Lower leg skin (tissue), 4 donors: ENCODE results near the gene NAXD. TPM values are rescaled to one million over a fixed set of nuclear protein-coding genes. Genes with fewer than 3 reads are reported as not detected.

Experiments used
- DNase-seq, 2 donors: peaks; one replicate each; pipeline ENCODE4 v3.0.0-alpha.2; 2019; ENCODE audit warnings: low spot score in 2 of 2
- H3K4me3 ChIP-seq: fragments of 200-600 bp; sonication (generic); 2 replicates; pipeline ENCODE4 v1.5.1; 2017; ENCODE audit warnings: mild to moderate bottlenecking, low read depth; ENCODE audit not compliant: poor library complexity, severe bottlenecking
- POLR2A ChIP-seq, 2 donors: fragments of 450-650 bp; IDR thresholded peaks; one replicate each; pipeline ENCODE4 v1.6.1; 2016 to 2017; ENCODE audit warnings: antibody characterized with exemption in 2 of 2, mild to moderate bottlenecking in 1 of 2, moderate library complexity in 1 of 2
- WGBS, 2 donors: methylation state at CpG; one replicate each; pipeline ENCODE4 v1.1.5; 2018; 5-methylcytosine and 5-hydroxymethylcytosine counted together
- intact Hi-C: fragments of 100-400 bp; cut with DNase I; formaldehyde crosslinking; loops from one replicate; pipeline ENCODE4 v1.15.0; 2023; ENCODE audit warnings: low total_unique reads
- total RNA-seq, 4 donors: library from RNA; depleted of rRNA; stranded (reverse); fragments of >200 nt; gene quantifications; one replicate each; pipeline ENCODE4 v1.1.0, GENCODE V29; 2016
- TF ChIP-seq, protein P1 (sequence below), 3 donors: fragments of 450-650 bp; IDR thresholded peaks; one replicate each; pipeline ENCODE4 v1.5.1; 2016; ENCODE audit warnings: antibody characterized with exemption in 3 of 3, mild to moderate bottlenecking in 3 of 3, moderate library complexity in 2 of 3

NAXD gene
- total RNA-seq, 4 donors from 2014 or later: 32.7 to 34.5 (median 33.6) TPM

DNA sequence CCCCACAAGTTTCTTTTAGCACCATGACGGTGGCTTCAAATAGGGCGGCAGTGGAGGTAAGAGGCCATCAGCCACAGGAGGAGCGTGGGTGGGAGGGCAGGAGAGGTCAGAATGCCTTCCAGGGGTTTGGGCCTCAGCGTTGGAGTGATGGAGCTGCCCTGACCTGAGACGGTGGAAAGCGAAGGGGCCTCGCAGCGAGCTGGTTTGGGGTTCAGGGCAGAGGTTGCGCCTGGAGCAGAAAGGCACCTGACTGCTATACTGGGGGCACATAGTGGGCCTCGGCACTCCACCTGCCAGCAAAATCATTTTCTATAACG, 382 bp upstream of the NAXD start:
- 85% methylated on average over 11 of the region's 11 CpGs for WGBS, 2 donors
- DNase-seq: no peak
- no peak overlapping the region for H3K4me3 ChIP-seq
- no peak for TF ChIP-seq POLR2A (IDR thresholded peaks at IDR 0.05)
- TF ChIP-seq, protein P1, sequence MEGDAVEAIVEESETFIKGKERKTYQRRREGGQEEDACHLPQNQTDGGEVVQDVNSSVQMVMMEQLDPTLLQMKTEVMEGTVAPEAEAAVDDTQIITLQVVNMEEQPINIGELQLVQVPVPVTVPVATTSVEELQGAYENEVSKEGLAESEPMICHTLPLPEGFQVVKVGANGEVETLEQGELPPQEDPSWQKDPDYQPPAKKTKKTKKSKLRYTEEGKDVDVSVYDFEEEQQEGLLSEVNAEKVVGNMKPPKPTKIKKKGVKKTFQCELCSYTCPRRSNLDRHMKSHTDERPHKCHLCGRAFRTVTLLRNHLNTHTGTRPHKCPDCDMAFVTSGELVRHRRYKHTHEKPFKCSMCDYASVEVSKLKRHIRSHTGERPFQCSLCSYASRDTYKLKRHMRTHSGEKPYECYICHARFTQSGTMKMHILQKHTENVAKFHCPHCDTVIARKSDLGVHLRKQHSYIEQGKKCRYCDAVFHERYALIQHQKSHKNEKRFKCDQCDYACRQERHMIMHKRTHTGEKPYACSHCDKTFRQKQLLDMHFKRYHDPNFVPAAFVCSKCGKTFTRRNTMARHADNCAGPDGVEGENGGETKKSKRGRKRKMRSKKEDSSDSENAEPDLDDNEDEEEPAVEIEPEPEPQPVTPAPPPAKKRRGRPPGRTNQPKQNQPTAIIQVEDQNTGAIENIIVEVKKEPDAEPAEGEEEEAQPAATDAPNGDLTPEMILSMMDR (IDR thresholded peaks at IDR 0.05): no peak
- intact Hi-C loops: no loop called here

DNA sequence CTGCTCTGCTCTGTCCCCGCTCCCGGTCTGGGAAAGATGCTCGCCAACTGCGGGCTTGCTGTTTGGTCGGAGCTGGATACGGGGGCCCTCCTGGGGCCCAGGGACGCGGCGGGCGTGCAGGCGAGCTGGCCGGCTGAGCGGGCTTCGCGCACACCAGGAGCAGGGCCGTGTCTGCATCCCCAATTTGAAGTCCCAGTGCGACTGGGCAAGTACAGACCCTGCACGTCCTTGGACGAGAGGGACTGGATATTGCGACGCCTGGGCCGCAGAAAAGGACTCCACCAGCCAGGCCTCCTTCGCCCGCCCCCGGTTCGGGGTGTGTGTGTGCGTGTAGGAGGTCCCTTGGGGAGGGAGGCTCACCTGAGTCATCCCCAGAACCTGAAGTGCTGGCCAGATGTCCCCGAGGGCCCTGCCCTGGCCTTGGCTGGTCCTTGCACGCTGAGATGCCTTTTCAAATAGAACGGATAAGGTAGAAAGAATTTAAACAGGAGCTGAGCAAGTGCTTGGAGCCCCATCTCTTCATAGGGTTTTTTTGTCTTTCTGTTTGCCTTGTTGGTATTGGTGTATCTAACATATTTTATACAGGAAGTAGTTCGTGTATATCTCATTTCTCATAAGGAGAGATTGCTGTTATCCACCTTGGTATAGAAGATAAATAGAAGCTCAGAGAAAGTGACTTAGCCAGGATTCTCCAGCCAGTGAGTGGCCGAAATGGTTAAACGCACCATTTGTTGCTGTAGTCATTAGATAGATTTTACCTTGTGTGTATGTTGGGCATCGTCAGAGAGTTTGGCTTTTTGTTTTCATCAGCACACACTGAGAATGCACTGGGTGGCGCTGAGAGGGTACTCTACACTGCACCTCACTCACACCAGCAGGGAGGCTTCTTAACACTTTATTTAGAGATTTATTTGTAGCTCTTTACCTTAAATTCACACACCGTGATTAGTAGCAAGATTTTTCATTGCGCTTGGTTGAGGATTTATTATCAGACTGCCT, 1.1 kb downstream of the NAXD start:
- no peak for TF ChIP-seq POLR2A (IDR thresholded peaks at IDR 0.05)
- TF ChIP-seq, protein P1 (IDR thresholded peaks at IDR 0.05): no peak
- WGBS, 2 donors: 7 to 11% methylated on average over 29 to 37 of the region's 37 CpGs
- peak overlapping the region; percentile 91 for H3K4me3 ChIP-seq
- intact Hi-C loops: no loop called here
- peak in 1 of 2 donors; percentile 21 for DNase-seq

DNA sequence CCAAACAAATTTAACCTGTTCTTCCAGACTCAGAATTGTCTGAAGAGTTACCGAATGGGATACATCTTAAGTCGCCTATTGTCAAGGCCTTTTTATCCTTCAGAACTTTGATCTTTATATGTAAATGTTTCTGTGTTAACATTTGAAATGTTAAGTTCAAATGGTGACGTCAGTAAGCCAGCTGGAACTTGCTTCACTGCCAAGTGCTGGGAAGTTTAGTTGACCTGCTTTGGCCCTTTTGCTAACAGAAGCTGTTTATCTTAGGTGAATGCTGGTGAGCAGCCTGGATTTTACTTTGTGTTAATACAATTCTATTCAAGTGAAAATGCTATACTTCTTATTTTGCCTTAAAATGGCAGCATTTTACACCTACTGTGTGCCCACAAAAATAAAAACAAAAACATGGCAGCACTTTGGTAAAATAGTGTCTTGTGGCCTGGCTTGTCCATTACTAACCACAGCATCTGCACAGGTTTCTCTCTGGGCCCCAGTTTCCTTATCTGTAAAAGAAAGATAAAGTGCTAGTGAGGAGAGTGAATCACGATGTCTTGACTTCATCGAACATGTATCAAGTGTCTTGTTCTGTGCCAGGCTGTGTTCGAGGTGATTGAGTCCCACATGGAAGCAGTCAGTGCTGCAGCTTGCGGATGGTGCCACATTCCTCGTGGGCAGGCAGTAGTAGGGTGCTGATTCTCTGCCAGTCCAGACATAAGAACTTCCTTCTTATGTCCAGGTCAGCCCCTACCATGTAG, 2.2 kb downstream of the NAXD start:
- H3K4me3 ChIP-seq: no peak overlapping the region
- 62 to 63% methylated on average over 8 of the region's 8 CpGs for WGBS, 2 donors
- no peak for DNase-seq
- intact Hi-C loops: no loop called here
- TF ChIP-seq, protein P1 (IDR thresholded peaks at IDR 0.05): no peak

DNA sequence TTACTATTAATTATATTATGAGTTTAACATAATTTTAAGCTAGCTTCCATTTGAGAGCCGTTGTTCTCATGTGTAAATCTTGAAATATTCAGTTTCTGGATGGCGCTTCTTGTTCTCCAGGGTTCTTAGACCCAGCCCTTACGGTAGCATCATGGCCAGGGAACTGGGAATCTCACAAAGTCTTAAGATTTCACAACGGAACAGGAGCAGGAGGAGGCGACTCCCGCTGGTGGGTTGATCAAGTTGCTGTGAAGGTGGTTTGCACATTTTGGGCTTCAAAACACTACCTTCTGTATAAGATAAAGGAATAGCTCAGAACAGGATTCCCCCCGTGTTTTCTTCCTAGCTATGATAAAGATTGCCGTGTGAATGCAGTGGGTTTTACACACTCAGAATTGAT, 2.8 kb downstream of the NAXD start:
- intact Hi-C loops: no loop called here
- 89% methylated on average over 8 of the region's 8 CpGs for WGBS, 2 donors
- no peak for DNase-seq
- no peak overlapping the region for H3K4me3 ChIP-seq
- TF ChIP-seq, protein P1 (IDR thresholded peaks at IDR 0.05): no peak
- TF ChIP-seq POLR2A (IDR thresholded peaks at IDR 0.05): no peak

DNA sequence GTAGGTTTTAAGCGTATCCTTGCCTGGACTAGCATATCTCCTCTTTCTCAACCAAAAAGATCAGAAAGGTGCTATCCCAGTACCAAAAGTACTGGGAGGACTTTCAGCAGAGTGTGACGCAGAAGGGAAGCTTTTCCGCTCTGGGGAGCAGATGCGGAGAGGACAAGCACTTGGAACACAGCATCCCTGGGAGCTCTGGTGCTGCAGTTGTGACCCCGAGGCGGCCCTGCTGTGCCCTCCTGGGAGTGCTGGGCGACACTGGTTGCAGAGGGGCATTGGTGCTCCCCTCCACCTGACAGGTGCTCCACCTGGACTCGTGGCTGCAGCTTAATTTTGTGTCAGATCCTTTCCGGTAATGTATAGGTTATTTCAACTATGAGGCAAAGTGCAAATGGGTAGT, 3.4 kb downstream of the NAXD start:
- no peak for DNase-seq
- intact Hi-C loops: no loop called here
- no peak for TF ChIP-seq POLR2A (IDR thresholded peaks at IDR 0.05)
- TF ChIP-seq, protein P1 (IDR thresholded peaks at IDR 0.05): no peak
- no peak overlapping the region for H3K4me3 ChIP-seq
- WGBS, 2 donors: 88 to 91% methylated on average over 9 of the region's 9 CpGs
